AG04450 (cell line): ENCODE measurements around the gene MTHFSD. TPM values are rescaled to one million over a fixed set of nuclear protein-coding genes. Genes with fewer than 3 reads are reported as not detected.

ENCODE experiments used
- CTCF ChIA-PET: fragments of 300-600, 350-600 bp; formaldehyde crosslinking; extraction: SDS; loops from one replicate; lab custom pipeline; 2022; ENCODE audit warnings: antibody characterized with exemption, inconsistent platforms; lab: Charles Lee
- POLR2A ChIA-PET: fragments of 350-600 bp; formaldehyde crosslinking; extraction: SDS; loops from one replicate; lab custom pipeline; 2021; ENCODE audit warnings: antibody characterized with exemption, inconsistent platforms; lab: Yijun Ruan, JAX
- DNase-seq: peaks from one replicate; pipeline ENCODE4 v3.0.0-alpha.2; 2011; ENCODE audit warnings: low read depth, low spot score
- H3K27ac ChIP-seq: one replicate; pipeline ENCODE4 v1.5.1; 2012; ENCODE audit warnings: low read depth, low read length, control low read depth
- H3K27me3 ChIP-seq: one replicate; pipeline ENCODE4 v1.6.0; 2012; ENCODE audit warnings: low read length; ENCODE audit not compliant: control insufficient read depth, insufficient read depth
- H3K4me3 ChIP-seq: 2 replicates; pipeline ENCODE4 v1.5.1; 2011; ENCODE audit warnings: mild to moderate bottlenecking, low read depth, low read length, control low read depth
- H3K9me3 ChIP-seq: 2 replicates; pipeline ENCODE4 v1.5.1; 2012; ENCODE audit warnings: low read length; ENCODE audit not compliant: control insufficient read depth, insufficient read depth
- CTCF ChIP-seq: IDR thresholded peaks from 2 replicates; pipeline ENCODE4 v1.5.1; 2011; ENCODE audit warnings: low read depth, low read length, control low read depth, inconsistent platforms
- polyA plus RNA-seq: library from polyadenylated mRNA; depleted of rRNA; stranded (reverse); fragments of >200 nt; gene quantifications from 2 replicates; pipeline ENCODE4 v1.2.3, GENCODE V29; 2011

MTHFSD gene
- polyA plus RNA-seq, 1 experiment: 16.7 TPM

- Histone ChIP-seq H3K9me3 (peaks cover 12% of the 10 kb centered on the region; the same call in 1 of the 2 replicates), H3K27me3 (no peaks in the 10 kb centered on the region), H3K27ac (peak overlapping the region; percentile 11), H3K4me3 (no peak overlapping the region)
- no peak for DNase-seq
- ChIA-PET CTCF (interaction anchor here (0.6 to 2.1 kb wide), 2 partner anchors 11 to 459 kb away, joined by 6 to 12 read pairs; no protein-coding TSS in a partner anchor), POLR2A (no interaction called here)
- TF ChIP-seq CTCF: no peak
These were observed 23.9 kb downstream of the MTHFSD start for GRCh38 chr16:86531191-86531545.

DNA sequence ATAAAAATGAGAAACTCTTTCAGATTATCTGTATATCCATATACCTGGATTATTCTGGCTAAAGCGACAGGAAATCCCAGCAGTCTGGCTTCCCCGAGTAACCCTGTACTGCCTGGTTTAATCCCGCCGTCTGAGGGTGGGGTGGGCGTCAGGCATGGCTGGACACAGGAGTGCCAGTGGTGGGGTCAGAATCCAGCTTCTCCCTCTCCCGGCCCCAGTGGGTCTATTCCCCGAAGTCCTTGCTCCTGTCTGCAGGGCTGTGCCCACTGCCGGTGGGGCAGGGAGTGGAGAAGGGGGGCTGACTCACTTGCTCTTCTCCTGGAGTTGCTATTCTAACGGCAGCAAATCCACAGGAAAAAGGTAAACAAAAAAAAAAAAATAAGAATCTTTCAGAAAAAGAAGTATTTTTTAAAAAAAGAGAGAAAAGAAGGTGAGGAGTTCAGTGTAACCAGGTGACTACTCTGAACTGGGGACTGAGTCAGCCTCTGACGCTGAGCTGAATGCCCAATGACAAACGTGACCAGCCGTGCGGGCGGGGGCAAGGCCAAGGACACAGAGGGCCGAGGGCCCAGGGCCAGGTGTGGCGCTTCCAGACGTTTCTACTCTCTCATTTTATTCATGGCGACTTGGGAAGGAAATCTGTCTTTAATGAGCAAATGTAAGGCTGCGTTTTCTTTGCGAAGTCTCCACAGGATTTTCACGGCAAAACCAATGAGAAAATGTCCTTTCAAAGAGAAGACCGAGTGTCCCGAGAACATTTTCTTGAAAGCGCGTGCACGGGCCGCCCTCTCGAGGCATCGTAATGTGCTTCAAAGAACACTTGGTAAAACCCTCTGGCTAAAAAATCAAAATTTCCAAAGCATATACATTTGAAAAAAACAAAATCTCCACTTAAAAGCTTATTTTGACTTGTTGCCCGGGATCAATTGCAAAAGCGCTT lies 24.5 kb downstream of the MTHFSD start:
- Histone ChIP-seq H3K27me3 (no peaks in the 10 kb centered on the region), H3K4me3 (no peak overlapping the region), H3K27ac (peak overlapping the region; percentile 11), H3K9me3 (peaks cover 12% of the 10 kb centered on the region; the same call in 1 of the 2 replicates)
- DNase-seq: no peak
- TF ChIP-seq CTCF: no peak
- CTCF ChIA-PET: interaction anchor here (0.6 to 2.1 kb wide), 2 partner anchors 10 to 458 kb away, joined by 6 to 12 read pairs; no protein-coding TSS in a partner anchor
- POLR2A ChIA-PET: no interaction called here

DNA sequence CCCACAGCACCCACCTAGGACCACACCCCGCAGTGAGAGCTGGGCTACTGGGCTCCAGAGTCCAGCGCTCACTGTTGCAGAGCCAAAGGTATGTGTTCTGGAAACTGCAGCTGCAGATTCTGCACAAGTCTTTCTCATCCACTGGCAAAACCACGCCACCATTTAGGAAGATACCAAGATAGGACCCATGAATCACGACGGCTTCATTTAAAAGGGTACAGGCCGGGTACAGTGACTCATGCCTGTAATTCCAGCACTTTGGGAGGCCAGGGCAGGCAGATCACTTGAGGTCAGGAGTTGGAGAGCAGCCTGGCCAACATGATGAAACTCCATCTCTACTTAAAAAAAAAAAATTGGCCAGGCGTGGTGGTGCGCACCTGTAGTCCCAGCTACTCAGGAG lies 25.9 kb downstream of the MTHFSD start:
- Histone ChIP-seq H3K27ac (no peak overlapping the region), H3K4me3 (no peak overlapping the region), H3K9me3 (peaks cover 12% of the 10 kb centered on the region; the same call in 1 of the 2 replicates), H3K27me3 (no peaks in the 10 kb centered on the region)
- POLR2A ChIA-PET: no interaction called here
- CTCF ChIA-PET: no interaction called here
- no peak for DNase-seq
- TF ChIP-seq CTCF: no peak

DNA sequence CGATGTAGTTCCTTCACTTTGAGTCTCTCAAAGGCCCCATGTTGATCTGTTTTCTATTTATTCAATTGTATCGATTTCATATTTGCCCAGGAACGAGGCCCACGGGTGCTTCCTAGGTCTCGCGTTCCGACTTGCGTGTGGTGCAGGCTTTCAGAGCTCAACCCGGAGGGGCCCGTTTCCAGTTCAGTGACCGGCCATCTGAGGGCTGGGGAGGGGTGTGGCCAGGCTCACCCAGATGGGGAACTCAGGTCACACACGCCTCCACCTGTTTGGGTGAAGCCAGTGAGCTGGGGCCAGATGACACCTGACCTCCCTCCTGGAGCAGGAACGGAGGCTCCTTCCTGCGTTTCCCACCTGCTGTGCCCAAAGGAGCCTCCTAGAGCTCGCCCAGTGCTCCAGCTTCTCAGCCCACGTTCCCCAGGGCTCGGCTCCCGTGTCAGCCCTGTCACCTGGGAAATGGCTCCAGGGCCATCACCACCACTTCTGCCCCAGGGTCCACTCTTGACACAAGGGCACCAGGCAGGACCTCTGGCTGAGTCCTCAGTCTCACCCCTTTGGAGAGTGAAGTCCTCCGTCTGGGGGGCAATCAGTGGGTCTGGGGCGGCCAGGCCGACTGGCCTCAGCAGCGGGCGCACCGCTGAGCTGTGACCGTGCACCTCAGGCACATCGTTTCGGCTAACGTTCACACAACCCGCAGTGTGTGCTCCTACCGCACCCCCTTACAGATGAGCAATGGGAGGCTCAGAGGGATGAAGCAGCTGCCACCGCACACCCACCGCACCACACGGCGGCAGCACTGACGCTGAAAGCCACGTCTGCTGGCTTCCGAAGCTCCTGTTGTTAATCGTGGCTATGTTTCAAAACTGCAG lies 26.7 kb downstream of the MTHFSD start:
- CTCF ChIA-PET: interaction anchor here (1.0 to 1.4 kb wide), 2 partner anchors 8 to 11 kb away, joined by 3 to 4 read pairs; no protein-coding TSS in a partner anchor
- Histone ChIP-seq H3K9me3 (peaks cover 12% of the 10 kb centered on the region; the same call in 1 of the 2 replicates), H3K27me3 (no peaks in the 10 kb centered on the region), H3K27ac (no peak overlapping the region), H3K4me3 (no peak overlapping the region)
- POLR2A ChIA-PET: no interaction called here
- no peak for DNase-seq
- no peak for TF ChIP-seq CTCF
